B cell (primary cell): ENCODE data around the gene TLDC2. TPM values are rescaled to one million over a fixed set of nuclear protein-coding genes. Genes with fewer than 3 reads are reported as not detected.

ENCODE experiments used
- ATAC-seq: fragments of 200-7000 bp; cut with Tn5 transposase; one replicate; pipeline ENCODE4 v1.10.0; 2021; ENCODE audit warnings: low read depth, mild to moderate bottlenecking, moderate number of reproducible peaks, moderate library complexity
- CTCF ChIA-PET: fragments of 350-600 bp; sonication (Branson Sonifier 250); formaldehyde crosslinking; loops from one replicate; lab custom pipeline; 2021; ENCODE audit warnings: antibody characterized with exemption, inconsistent platforms; lab: Charles Lee
- POLR2A ChIA-PET: fragments of 350-600 bp; sonication (Branson Sonifier 250); formaldehyde crosslinking; loops from one replicate; lab custom pipeline; 2021; ENCODE audit warnings: antibody characterized with exemption; lab: Charles Lee
- DNase-seq: peaks from one replicate; pipeline ENCODE4 v3.0.0; 2013
- H2AFZ ChIP-seq: 2 replicates; pipeline ENCODE4 v1.6.1; 2012; ENCODE audit warnings: mild to moderate bottlenecking, low read depth, low read length; ENCODE audit not compliant: insufficient read depth, poor library complexity, severe bottlenecking
- H3K27ac ChIP-seq, 2 donors: 1 replicate in 1 of 2; 2 replicates in 1 of 2; pipeline ENCODE4 v1.5.1; 2012 to 2013; ENCODE audit warnings: low read length in 2 of 2, mild to moderate bottlenecking in 2 of 2, moderate library complexity in 1 of 2
- H3K27me3 ChIP-seq, 4 experiments: fragments of 200-600 bp in 1 of 4; sonication (generic) in 1 of 4; replicated peaks in 1 of 4; 1 replicate in 2 of 4; 2 replicates in 2 of 4; pipeline versions ENCODE4 v1.6.1 to v1.7.0; 2013 to 2016; ENCODE audit warnings: low read length in 3 of 4, mild to moderate bottlenecking in 2 of 4, mixed read lengths in 1 of 4, moderate library complexity in 1 of 4; ENCODE audit not compliant: insufficient read depth in 4 of 4, control insufficient read depth in 3 of 4; ENCODE audit errors: control extremely low read depth in 1 of 4
- H3K36me3 ChIP-seq, 2 experiments: replicated peaks in 1 of 2; 1 replicate in 1 of 2; 2 replicates in 1 of 2; pipeline versions ENCODE4 v1.6.1 to v1.7.1; 2013; ENCODE audit warnings: low read length in 1 of 2; ENCODE audit not compliant: insufficient read depth in 2 of 2, control insufficient read depth in 1 of 2; ENCODE audit errors: control extremely low read depth in 1 of 2, extremely low read depth in 1 of 2
- H3K4me1 ChIP-seq, 2 donors: fragments of 200-600 bp in 1 of 2; sonication (generic) in 1 of 2; 1 replicate in 1 of 2; 2 replicates in 1 of 2; pipeline versions ENCODE4 v1.5.1 to v1.6.1; 2013 to 2017; ENCODE audit warnings: low read length in 2 of 2; ENCODE audit not compliant: control insufficient read depth in 2 of 2, insufficient read depth in 2 of 2
- H3K4me2 ChIP-seq: replicated peaks from 2 replicates; pipeline ENCODE3; 2012; ENCODE audit warnings: mild to moderate bottlenecking, low read depth, low read length; ENCODE audit not compliant: poor library complexity, severe bottlenecking
- H3K4me3 ChIP-seq, 5 experiments: fragments of 200-600 bp in 1 of 5; sonication (generic) in 1 of 5; 1 replicate in 3 of 5; 2 replicates in 2 of 5; pipeline versions ENCODE4 v1.5.1 to v1.7.0; 2011 to 2016; ENCODE audit warnings: low read length in 4 of 5, mild to moderate bottlenecking in 4 of 5, low read depth in 2 of 5, control low read depth in 1 of 5, moderate library complexity in 1 of 5; ENCODE audit not compliant: insufficient read depth in 1 of 5; ENCODE audit errors: control extremely low read depth in 1 of 5, extremely low read depth in 1 of 5
- H3K79me2 ChIP-seq: fragments of 200-600 bp; sonication (generic); one replicate; pipeline ENCODE4 v1.6.0; 2016; ENCODE audit warnings: low read length; ENCODE audit not compliant: control insufficient read depth, insufficient read depth
- H3K9ac ChIP-seq: fragments of 200-600 bp; sonication (generic); 2 replicates; pipeline ENCODE4 v1.6.1; 2017; ENCODE audit warnings: mild to moderate bottlenecking, low read length, moderate library complexity
- H3K9me3 ChIP-seq, 3 donors: one replicate each; pipeline versions ENCODE4 v1.6.1 to v1.7.1; 2013; ENCODE audit warnings: low read length in 2 of 3; ENCODE audit not compliant: control insufficient read depth in 2 of 3, insufficient read depth in 1 of 3; ENCODE audit errors: control extremely low read depth in 1 of 3
- H4K20me1 ChIP-seq: 2 replicates; pipeline ENCODE4 v1.6.0; 2012; ENCODE audit warnings: mild to moderate bottlenecking, low read length; ENCODE audit not compliant: insufficient read depth, control insufficient read depth, poor library complexity, severe bottlenecking
- H3K27ac Mint-ChIP-seq: one replicate; pipeline ENCODE4 v1.8.0; 2021; ENCODE audit warnings: mixed read lengths
- H3K27me3 Mint-ChIP-seq: one replicate; pipeline ENCODE4 v1.8.0; 2021; ENCODE audit warnings: mixed read lengths
- H3K4me1 Mint-ChIP-seq: one replicate; pipeline ENCODE4 v1.8.0; 2021; ENCODE audit warnings: mixed read lengths
- H3K4me3 Mint-ChIP-seq: one replicate; pipeline ENCODE4 v1.8.0; 2021; ENCODE audit warnings: mixed read lengths
- H3K9me3 Mint-ChIP-seq: one replicate; pipeline ENCODE4 v1.8.0; 2022; ENCODE audit warnings: mixed read lengths; ENCODE audit not compliant: insufficient read depth
- EZH2 ChIP-seq: IDR thresholded peaks from 2 replicates; pipeline ENCODE4 v1.6.1; 2012; ENCODE audit warnings: borderline replicate concordance, low read depth, mild to moderate bottlenecking, moderate library complexity, low read length; ENCODE audit not compliant: insufficient read depth, poor library complexity, severe bottlenecking
- WGBS: methylation state at CpG from one replicate; pipeline ENCODE4 v1.1.5; 2013; ENCODE audit warnings: missing lambda C conversion rate; ENCODE audit not compliant: insufficient coverage; 5-methylcytosine and 5-hydroxymethylcytosine counted together
- intact Hi-C: fragments of 100-400 bp; cut with micrococcal nuclease; formaldehyde crosslinking; loops from one replicate; pipeline ENCODE4 v1.10.0; 2022
- polyA plus RNA-seq: library from polyadenylated mRNA; depleted of rRNA; stranded (reverse); fragments of >200 nt; gene quantifications from 2 replicates; pipeline ENCODE4 v1.2.3, GENCODE V29; 2012
- total RNA-seq, 2 donors: library from RNA; stranded (reverse); fragments of 120-200 nt in 1 of 2; gene quantifications; 1 replicate in 1 of 2; 2 replicates in 1 of 2; pipeline versions ENCODE4 v1.2.3 to v1.2.4, GENCODE V29; 2013 to 2022
- TF ChIP-seq, protein P1 (sequence below): fragments of 200-600 bp; IDR thresholded peaks from one replicate; pipeline ENCODE4 v1.8.0; 2022; ENCODE audit warnings: antibody characterized with exemption, mild to moderate bottlenecking

TLDC2 gene
- total and polyA plus RNA-seq, 2 donors (not counting 1 experiment from before 2014, with no cell fraction given), result 0.13 TPM; not detected in 1

GRCh38 chr20:36891211-36891610 lies 15.3 kb downstream of the TLDC2 start:
- Mint-ChIP-seq H3K4me3 (no peak overlapping the region), H3K27ac (no peak overlapping the region)
- POLR2A ChIA-PET, result no interaction called here

GRCh38 chr20:36893801-36894200 lies 17.9 kb downstream of the TLDC2 start:
- Histone ChIP-seq H3K27me3 (no peaks in the 10 kb centered on the region), H3K36me3 (peaks cover 1 to 24% of the 10 kb centered on the region in 2 experiments), H3K4me1 (no peaks in the 10 kb centered on the region), H3K9ac (no peak overlapping the region), H3K27ac (no peak overlapping the region), H4K20me1 (no peaks in the 10 kb centered on the region), H3K4me2 (no peak overlapping the region), H3K79me2 (no peaks in the 10 kb centered on the region), H3K4me3 (no peak overlapping the region), H3K9me3 (no peaks in the 10 kb centered on the region), H2AFZ (no peak overlapping the region)
- Mint-ChIP-seq H3K27me3 (no peaks in the 10 kb centered on the region), H3K4me3 (no peak overlapping the region), H3K9me3 (no peaks in the 10 kb centered on the region), H3K27ac (no peak overlapping the region), H3K4me1 (no peaks in the 10 kb centered on the region)
- POLR2A ChIA-PET, result no interaction called here
- ATAC-seq (no peak), DNase-seq (no peak)
- WGBS, result no CpG with 5 or more reads among the region's 3 CpGs
- TF ChIP-seq EZH2, result no peak
- TF ChIP-seq, protein P1, sequence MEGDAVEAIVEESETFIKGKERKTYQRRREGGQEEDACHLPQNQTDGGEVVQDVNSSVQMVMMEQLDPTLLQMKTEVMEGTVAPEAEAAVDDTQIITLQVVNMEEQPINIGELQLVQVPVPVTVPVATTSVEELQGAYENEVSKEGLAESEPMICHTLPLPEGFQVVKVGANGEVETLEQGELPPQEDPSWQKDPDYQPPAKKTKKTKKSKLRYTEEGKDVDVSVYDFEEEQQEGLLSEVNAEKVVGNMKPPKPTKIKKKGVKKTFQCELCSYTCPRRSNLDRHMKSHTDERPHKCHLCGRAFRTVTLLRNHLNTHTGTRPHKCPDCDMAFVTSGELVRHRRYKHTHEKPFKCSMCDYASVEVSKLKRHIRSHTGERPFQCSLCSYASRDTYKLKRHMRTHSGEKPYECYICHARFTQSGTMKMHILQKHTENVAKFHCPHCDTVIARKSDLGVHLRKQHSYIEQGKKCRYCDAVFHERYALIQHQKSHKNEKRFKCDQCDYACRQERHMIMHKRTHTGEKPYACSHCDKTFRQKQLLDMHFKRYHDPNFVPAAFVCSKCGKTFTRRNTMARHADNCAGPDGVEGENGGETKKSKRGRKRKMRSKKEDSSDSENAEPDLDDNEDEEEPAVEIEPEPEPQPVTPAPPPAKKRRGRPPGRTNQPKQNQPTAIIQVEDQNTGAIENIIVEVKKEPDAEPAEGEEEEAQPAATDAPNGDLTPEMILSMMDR, result no peak
- intact Hi-C loops, result no loop called here
- CTCF ChIA-PET, result interaction anchor here (1.2 kb wide), 1 partner anchor 11 kb away, joined by 3 read pairs; no protein-coding TSS in a partner anchor

More at GRCh38 chr20:36891211-36891610, 15.3 kb downstream of the TLDC2 start:
- ATAC-seq (no peak), DNase-seq (no peak)
- Histone ChIP-seq H3K9me3 (no peaks in the 10 kb centered on the region), H2AFZ (no peak overlapping the region), H3K4me1 (peaks cover 4 to 8% of the 10 kb centered on the region in 2 donors), H3K4me3 (no peak overlapping the region), H3K79me2 (no peaks in the 10 kb centered on the region), H3K36me3 (peaks cover 1 to 12% of the 10 kb centered on the region in 2 experiments), H3K9ac (no peak overlapping the region), H4K20me1 (no peaks in the 10 kb centered on the region), H3K27me3 (no peaks in the 10 kb centered on the region), H3K4me2 (no peak overlapping the region), H3K27ac (no peak overlapping the region)
- WGBS, result 100% methylated on average over 4 of the region's 4 CpGs
- TF ChIP-seq EZH2, result no peak
- TF ChIP-seq, protein P1, result no peak
- Mint-ChIP-seq H3K4me1 (peaks cover 8% of the 10 kb centered on the region), H3K27me3 (no peaks in the 10 kb centered on the region), H3K9me3 (no peaks in the 10 kb centered on the region)
- intact Hi-C loops, result no loop called here
- CTCF ChIA-PET, result interaction anchor here (1.1 to 2.3 kb wide), 3 partner anchors 9 to 99 kb away, joined by 3 to 7 read pairs (median 6); no protein-coding TSS in a partner anchor
